Umbilical cord (tissue), 2 donors: ENCODE measurements around the gene CNKSR1. TPM values are rescaled to one million over a fixed set of nuclear protein-coding genes. Genes with fewer than 3 reads are reported as not detected.
A peak's percentile ranks its signal among the peaks of the same experiment; 100 is the strongest.
"Not testable (repeated sequence)": the region's sequence is repeated elsewhere in the genome, so short reads cannot be mapped to it uniquely, and the experiment has no call there.

ENCODE experiments used
- DNase-seq: peaks from one replicate; pipeline ENCODE4 v3.0.0-alpha.2; 2015; ENCODE audit warnings: low spot score
- total RNA-seq: library from RNA; depleted of rRNA; stranded (reverse); fragments of >200 nt; gene quantifications from one replicate; pipeline ENCODE4 v1.2.3, GENCODE V29; 2014; ENCODE audit warnings: low replicate concordance; ENCODE audit not compliant: insufficient read depth

CNKSR1 gene
- total RNA-seq, 1 donor from 2014 or later: not detected

DNA sequence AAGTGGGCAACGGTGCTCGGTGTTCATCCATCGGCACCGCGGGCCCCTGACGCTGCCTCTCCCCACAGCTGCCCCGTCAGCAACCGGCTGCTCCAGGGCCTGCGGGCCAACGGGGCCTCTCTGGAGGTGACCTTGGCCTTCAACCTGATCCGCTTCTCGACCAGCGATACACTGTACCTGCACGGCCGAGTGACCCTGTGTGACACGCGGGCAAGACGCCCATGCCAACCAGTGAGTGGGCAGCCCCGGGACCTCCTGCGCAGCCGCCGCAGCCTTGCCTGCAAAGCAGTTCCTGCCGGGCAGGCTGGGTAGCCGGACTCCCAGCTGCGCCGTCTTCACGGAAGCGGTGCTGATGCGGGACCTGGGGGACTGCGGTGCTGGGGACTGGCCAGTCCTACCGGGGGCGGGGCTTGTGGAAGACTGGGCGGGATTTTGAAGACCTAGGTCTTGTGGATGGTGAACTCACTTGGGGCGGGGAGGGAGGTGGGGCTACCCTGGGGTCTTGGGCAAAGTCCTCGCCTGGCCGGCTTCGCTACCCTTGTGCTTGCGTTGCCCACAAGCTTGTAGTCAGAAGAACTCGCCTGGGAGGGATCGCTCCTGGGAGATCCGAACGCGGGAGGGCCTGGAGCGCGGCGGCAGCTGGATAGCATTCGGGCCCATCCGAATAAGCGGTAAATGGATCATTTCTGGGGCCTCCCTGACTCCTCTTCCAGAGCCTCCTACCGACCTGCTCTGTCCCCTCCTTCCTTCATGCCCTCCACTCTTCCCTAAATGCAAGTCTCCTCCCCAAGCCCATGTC is 47.9 kb downstream of the CNKSR1 start:
- DNase-seq: peak; percentile 35

DNA sequence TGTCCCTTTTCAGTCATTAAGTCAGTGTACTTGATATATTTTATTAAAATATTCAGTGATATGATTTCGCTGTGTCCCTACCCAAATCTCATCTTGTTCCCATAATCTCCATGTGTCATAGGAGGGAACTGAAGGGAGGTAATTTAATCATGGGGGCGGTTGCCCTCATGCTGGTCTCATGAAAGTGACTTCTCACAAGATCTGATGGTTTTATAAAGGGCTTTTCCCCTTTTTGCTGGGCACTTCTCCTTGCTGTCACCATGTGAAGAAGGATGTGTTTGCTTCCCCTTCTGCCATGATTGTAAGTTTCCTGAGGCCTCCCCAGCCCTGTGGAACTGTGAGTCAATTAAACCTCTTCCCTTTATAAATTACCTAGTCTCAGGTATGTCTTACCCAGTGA is 53.4 kb downstream of the CNKSR1 start:
- not testable (repeated sequence) for DNase-seq

DNA sequence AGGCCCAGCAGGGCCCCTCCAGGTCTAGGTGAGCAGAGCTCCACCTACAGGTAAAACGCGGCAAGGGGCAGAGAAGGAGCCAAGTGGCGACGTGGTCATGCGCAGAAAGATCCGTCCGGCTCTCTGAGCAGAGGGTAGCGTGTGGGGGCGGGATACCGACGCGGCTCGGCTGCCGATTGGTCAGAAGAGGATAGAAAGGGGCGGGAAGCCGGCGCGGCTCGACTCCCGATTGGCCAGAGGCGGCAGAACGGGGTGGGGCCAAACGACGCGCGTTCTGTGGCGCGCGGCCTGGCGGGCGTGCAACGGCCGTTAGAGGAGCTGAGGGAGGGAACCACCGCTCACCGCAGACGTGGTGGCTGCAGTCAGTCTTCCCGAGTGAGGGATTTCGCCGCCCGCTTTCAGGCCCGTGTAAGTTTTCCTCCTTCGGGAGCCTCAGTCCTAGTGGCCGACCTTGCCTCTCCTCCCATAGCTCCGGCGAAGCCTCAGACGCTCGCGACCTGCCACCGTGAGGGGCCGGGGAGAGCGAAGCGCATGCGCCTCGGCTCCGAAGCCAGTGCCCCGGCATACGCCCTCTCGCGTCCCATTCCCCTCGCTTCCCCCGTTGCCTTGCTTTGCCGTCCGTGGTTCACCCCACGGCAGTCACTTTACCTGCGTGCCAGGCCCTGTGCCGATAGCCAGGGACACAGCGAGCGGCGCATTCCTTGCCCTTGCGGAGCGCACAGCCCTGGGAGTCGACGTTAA is 56.8 kb downstream of the CNKSR1 start, which contains the start of gene CEP85:
Gene CEP85 (plus strand): TSS at position 298 of the 741 bp plus-strand sequence. CDS start 5,584 bp downstream, outside the sequence.
- peak; percentile 99 for DNase-seq

DNA sequence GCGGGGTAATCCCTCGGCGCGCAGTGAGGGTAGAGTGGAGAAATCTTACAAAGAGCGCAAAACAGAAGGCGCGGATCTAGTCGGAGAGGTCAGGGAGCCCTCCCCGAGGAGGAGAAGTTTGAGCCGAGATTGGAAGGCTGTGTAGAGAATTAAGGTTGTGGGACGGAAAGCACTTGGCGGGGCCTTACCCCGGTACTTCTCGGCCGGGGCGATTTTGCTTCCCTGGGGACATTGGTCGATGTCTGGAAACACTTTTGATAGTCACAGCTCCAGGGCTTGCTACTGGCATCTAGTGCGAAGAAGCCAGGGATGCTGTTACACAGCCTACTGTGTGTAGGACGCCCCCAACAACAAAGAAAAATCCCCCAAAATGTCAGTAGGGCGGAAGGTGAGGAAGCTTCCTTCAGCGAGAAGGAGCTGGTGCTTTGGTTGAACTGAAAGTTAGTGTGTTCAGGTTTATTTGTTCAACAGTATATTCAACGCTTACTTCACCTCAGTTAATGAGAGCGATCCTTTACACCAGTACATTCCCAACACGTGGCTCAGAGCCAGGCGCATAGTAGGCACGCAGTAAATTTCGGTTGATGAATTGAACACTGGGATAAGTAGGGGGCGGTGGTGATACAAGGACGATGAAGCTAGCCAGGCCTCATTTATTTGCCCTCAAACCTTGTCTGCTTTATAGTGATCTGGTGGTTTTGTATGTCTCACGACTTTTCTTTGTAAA is 57.5 kb downstream of the CNKSR1 start:
- peak; percentile 9 for DNase-seq

DNA sequence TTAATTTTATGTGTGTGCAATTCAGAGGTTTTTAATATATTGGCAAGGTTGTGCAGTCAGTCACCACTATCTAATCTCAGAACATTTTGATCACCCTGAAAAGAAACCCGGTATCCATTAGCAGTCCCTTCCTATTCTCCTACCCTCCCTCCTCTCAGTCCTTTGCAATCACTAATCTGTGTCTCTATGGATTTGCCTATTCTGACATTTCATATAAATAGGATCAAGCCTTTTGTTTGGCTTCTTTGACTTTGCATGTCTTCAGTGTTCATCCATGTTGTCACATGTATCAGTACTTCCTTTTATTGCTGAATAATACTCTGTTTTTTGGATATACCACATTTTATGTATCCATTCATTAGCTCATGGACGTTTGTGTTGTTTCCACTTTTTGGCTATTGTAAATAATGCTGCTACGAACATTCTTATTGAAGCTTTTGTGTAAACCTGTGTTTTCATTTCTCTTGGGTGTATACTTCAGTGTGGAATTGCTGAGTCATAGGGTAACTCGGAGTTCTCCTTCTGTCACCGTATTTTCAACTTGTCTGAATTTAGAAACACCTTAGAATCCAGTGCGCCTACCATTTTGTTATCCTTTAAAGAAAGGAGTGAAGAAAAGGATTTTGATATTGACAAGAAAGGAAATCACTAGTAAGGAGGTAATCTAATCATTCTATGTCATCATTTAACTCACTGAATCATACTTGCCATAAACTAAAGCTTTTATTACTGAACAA is 60.1 kb downstream of the CNKSR1 start:
- DNase-seq: no peak

Other genes starting within 250 kb of the CNKSR1 start
- 5.1 TPM for gene PAFAH2, start 179.4 kb upstream of the CNKSR1 start, total RNA-seq
- 0.48 TPM for gene EXTL1, start 155.7 kb upstream of the CNKSR1 start, total RNA-seq
- 1.2 TPM for gene SLC30A2, start 131.4 kb upstream of the CNKSR1 start, total RNA-seq
- gene TRIM63, start 109.9 kb upstream of the CNKSR1 start, total RNA-seq: 0.96 TPM
- 14.9 TPM for gene PDIK1L, start 65.7 kb upstream of the CNKSR1 start, total RNA-seq
- 0.72 TPM for gene FAM110D, start 18.4 kb upstream of the CNKSR1 start, total RNA-seq
- not detected for gene C1orf232, start 8.5 kb upstream of the CNKSR1 start, total RNA-seq
- not detected for gene ZNF593, start 7.6 kb upstream of the CNKSR1 start, total RNA-seq
- gene ZNF593OS, start 5.7 kb upstream of the CNKSR1 start, total RNA-seq: not detected
- 1.7 TPM for gene CATSPER4, start 13.1 kb downstream of the CNKSR1 start, total RNA-seq
- 1.7 TPM for gene CEP85, start 56.7 kb downstream of the CNKSR1 start, total RNA-seq
- gene SH3BGRL3, start 102.6 kb downstream of the CNKSR1 start, total RNA-seq: 12.5 TPM
- 8.2 TPM for gene UBXN11, start 129.1 kb downstream of the CNKSR1 start, total RNA-seq
- not detected for gene CD52, start 140.5 kb downstream of the CNKSR1 start, total RNA-seq
- 7.0 TPM for gene CRYBG2, start 176.6 kb downstream of the CNKSR1 start, total RNA-seq
- 1.4 TPM for gene ZNF683, start 195.3 kb downstream of the CNKSR1 start, total RNA-seq
- 1.4 TPM for gene LIN28A, start 233.3 kb downstream of the CNKSR1 start, total RNA-seq